Dermis microvascular lymphatic vessel endothelial cell (primary cell): ENCODE measurements around the gene MVB12B. TPM values are rescaled to one million over a fixed set of nuclear protein-coding genes. Genes with fewer than 3 reads are reported as not detected.
A peak's percentile ranks its signal among the peaks of the same experiment; 100 is the strongest.

ENCODE experiments used
- DNase-seq, 2 donors: peaks; one replicate each; pipeline versions ENCODE4 v3.0.0 to v3.0.0-alpha.2; 2010; ENCODE audit warnings: low read depth in 2 of 2
- total RNA-seq: library from RNA; depleted of rRNA; stranded (reverse); fragments of >200 nt; gene quantifications from 2 replicates; pipeline ENCODE4 v1.2.1, GENCODE V29; 2014

The MVB12B gene
- total RNA-seq, 1 donor from 2014 or later = 8.6 TPM

DNA sequence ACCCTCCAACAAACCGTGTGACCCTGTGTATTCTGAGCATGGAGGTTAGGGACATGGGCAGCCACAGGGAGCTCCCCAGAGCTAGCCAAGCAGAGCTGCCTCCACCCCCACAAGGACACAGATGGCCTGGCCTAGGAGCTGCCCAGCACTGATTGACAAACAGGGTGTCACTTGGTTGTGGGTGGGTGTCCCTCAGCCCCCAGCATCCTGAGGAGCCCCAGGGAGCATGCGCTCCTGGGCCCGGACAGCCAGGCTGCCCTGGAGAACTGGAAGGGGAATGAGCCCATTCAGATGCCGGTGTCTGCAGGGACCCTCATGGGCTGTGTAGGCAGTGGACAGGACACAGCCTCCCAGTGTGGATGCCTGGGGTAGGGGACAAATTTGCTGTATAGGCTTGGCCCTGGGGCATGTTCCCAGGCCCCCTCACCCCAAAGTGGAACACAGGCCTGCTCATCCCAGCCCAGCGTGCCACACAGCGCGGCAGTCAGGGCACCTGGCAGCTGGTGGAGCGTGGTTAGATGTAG is 162.3 kb downstream of the MVB12B start:
- DNase-seq = no peak

DNA sequence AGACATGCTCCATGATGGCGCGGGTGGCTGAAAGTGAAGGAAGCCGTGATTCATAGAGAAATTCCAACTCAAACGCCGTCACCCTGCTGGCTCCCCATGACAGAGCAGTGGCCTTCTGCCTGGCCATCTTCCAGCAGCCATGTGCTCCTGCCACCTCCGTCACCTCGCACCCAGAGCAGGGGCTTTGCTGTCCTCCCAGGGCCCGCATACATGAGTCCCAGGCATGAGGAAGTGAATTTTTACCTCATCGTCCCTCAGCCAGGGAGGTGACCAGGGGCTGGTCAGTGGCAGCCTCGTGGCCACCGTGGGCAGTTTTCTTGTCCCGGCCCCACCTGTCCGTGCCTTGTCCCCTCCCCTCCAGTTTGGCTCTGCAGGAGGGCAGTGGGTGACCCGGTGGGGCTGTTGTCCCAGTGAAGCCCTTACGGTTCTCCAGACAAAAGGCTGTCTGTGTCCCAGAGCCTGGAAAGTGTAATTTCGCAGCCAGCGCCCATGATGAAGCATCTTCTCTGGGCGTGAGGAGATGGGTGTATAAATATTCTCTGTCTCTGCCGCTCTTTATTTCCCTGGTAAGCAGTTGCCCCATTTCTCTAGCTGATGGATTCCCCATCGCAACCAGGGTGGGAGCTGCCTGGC is 163.1 kb downstream of the MVB12B start:
- DNase-seq = no peak

DNA sequence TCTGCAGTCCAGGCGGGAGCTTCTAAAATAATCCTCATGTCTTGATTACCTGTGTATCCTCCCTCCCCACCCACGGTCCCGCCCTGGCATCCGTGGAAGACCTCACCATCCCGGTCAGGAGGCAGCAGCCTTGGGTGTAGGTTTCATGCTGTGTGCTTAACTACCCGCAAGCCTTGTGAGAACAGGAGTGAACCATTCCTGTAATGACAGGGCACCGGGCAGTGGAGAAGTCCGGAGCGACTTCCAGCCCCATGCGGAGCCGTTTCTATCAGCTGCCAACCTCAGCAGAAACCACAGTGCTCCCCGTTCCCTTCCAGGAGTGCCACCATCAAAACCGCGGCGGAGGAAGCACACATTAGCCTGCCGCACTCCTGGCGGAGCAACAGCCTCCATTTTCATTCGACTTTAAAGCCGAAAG is 163.6 kb downstream of the MVB12B start:
- no peak for DNase-seq

DNA sequence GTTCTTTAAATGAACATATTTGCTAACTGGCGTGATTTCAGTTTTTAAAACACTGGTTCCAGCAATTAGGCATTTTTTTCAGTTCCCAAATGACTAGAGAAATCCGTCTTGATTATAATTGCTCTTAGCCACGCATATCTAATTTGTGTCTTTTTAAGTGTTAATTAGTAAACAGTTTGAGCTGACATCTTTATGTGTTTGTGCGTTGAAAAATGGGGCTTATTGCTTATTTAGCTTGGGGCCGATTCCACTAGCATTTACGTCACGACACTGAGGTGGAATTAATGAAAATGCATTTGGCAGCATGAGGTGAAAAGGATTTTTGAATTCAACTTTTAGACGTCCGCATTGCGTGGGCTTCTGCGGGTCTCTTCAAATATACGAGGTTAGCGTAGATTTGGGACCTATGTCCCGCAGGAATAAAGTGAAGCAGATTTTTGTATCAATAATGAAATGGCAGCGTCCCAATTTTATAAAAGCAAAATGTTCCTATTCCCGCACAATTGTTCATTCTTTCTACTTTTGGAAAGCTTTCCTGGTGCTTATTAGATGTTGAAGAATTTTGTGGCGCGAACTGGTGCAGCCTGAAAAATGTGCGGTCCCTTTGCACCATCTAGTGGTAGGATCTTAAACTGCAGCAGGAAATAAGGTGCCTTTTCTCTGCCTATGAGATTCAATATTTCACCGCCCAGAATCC is 164.4 kb downstream of the MVB12B start:
- DNase-seq = peak; percentile 52 to 65

DNA sequence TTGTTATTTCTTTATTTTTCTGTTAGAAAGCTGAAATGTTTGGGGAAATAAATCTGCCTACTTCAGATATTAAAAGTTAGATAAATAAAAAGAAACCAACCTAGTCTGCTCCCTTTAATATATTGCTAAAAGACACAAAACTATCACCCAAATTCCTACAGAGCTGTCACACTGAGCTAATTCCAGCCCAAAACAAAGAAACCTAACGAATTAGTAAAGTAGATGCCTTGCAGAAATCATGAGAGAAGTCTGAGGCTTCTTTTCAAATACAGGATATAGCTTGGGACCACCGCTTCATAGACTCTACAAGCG is 164.9 kb downstream of the MVB12B start:
- DNase-seq = no peak

DNA sequence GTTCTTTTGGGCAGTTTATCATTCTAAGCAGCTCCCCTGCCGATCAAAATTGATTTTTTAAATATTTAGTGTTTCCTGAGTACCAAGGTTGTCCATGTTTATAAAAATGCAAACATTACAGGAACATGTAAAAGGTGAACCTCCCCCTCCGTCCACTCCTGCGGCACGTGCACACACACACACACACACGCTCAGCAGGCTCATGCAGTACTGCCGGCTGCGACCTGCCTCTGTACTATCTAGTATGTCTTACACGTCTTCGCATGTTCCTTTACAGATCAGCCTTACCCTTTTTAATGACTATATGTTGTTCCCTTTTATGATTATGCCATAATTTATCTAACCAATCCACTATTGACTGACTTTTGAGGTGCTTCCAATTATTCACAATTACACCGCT is 165.3 kb downstream of the MVB12B start:
- no peak for DNase-seq

DNA sequence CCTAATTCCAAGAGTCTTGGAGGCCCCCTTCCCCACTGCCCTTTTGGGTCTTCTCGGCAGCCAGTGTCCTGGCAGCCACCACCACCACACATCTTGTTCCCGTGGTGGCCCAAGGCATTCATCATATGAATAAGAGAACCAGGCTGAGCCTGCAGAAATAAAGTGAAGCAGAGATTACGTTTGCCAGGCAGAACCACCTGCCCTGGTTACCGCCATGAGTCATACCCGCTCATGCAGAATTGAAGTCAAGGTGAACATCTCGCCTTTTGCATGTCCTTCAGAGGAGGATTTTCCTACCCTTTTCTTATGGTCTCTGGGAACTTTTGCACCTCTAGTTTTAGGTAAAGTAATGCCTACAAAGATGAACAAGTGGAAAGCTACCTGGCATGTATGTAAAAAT is 167.6 kb downstream of the MVB12B start:
- DNase-seq = no peak

DNA sequence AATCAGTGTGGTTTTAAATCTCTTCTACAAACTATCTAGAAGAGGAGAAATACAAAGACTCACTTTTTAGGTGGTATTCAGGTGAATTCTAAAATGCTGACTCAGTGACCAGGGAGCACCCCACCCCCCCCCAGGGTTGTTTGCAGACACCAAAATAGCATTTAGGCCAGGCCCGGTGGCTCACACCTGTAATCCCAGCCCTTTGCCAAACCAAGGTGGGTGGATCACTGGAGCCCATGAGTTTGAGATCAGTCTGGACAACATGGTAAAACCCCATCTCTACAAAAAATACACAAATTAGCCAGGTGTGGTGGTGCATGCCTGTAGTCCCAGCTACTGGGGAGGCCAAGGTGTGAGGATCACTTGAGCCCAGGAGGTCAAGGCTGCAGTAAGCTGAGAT is 168.1 kb downstream of the MVB12B start:
- no peak for DNase-seq

DNA sequence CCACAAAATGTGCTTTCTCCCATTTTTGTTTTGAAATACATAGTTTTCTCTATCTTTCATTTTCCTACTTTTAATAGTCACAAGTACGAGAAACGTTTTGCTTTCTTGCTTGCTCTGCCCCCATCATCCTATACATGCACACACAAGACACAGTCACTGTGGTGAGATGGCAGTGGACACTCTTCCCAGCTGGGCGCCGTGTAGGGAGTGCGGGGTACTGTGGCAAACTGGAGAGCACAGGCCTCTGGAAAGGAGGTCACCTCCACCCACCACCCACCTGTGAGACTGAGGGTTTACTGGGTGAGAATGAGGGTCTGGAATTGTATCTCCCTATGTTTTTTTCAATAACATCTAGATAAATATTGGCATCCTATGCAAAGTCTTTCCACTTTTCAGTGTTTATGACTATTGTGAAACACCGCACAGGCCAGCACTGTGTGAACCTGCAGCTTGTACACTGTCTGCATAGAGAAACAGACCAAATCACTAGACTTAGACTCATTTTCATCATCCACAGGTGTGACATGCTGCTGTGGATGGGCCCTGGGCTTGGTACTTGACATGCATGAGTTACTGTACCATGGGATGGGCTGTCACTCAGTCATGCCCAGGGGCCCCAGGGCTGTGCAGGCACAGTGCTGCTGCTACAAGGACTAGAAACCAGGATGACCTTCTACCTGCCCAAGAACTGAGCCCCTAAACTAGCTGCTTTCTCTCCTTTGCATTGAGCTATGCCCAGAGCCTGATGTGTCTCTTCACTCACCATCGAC is 169.0 kb downstream of the MVB12B start:
- DNase-seq = no peak

DNA sequence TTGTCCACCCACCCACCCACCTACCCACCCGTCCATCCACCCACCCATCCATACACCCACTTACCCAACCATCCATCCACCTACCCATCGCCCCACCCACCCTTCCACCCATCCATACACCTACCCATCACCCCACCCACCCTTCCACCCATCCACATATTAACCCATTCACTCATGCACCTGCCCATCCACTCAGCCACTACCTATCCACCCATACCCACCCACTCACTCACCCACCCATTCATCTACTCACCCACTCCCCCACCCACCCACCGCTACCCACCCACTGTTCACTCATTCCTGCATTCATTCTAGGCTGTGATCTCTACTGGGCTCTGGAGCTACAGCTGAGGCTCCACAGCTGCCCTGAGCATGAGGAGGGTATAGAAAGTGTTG is 169.6 kb downstream of the MVB12B start:
- no peak for DNase-seq

DNA sequence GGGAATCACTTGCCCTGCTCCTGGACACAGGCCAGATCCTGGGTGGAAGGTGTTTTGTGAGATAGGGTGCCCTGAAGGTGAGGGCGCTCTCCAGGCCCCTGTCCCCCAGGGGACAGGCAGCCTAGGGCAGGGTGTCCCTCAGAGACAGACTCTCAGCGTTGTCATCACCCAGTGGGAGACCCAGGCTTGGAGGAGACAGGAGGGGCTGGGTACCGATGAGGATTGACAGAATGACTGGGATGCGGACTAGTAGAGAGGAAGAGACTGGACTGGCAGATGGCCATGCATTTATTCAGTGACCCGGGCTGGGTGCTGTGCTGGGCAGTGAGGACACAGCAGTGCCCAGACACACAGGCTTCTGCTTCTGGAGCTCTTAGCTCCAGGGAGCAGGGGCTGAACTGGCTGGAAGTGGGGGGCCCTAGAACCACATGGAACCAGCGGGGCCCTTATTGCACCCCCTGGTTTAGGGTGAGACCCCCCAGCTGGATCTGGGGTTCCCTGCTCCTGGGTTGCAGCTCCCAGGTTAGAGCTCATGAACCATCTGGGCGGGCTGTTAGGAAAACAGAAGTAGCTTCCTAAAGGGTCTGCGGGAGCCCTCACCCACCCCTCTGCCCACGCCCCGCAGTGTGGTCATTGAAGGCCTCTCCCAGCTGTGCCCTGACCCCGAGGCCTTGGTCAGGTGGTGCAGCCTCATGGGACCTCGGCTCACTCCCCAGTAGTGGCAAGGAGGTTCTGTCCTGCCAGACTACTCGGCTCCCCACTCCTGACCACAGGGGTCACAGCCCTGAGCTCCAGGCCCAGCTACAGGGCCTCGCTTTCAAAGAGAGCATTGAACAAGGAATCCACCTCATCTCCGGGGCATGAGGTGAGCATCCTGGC is 170.4 kb downstream of the MVB12B start:
- DNase-seq = no peak

DNA sequence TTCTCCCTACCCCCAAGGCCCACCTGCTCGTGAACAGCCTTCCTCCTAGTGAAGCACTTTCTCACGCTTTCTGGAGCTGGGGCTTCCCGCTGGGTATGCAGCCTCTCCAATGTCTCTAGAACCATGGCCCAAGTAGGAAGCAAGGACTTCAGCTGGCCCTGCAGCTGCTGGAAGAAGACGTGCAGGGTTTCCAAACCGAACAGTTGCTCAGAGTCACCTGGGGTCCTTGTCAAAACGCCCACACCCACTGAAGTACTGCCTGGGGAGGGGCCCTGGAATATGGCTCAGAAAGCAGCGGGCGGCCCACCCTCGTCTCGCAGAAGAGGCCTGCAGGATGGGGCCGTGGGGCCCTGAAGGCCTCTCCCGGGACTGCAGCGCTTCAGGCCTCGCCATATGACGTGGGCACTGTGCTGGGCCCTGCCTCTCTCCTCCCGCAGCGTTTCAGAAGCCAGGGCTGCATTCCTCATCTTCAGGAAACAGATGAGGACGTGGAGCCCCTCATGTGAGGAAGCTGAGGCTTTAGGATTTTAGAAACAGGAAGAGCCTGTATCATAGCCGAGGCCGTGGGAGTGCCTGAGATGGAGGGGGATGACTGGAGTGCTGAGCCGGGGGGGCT is 171.1 kb downstream of the MVB12B start:
- DNase-seq = no peak

DNA sequence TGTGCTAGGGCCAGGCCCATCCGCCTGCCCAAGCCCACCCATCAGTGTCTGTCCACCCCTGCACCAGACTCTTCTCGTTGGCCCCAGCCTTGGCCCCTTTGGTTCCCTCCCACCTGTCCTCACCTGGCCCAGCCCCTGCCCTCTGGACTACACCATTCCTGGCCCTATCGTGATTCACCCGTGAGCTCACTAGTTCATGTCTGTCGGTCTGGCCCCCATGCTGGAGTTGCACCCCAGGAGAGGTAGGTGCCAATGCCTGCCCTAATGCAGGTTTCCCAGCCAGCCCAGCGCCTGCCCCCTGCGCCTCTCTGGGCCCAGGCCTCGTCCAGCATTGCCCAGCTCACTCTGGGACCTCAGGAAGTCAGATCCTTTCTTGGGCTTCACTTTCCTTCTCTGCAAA is 171.7 kb downstream of the MVB12B start:
- DNase-seq = no peak

DNA sequence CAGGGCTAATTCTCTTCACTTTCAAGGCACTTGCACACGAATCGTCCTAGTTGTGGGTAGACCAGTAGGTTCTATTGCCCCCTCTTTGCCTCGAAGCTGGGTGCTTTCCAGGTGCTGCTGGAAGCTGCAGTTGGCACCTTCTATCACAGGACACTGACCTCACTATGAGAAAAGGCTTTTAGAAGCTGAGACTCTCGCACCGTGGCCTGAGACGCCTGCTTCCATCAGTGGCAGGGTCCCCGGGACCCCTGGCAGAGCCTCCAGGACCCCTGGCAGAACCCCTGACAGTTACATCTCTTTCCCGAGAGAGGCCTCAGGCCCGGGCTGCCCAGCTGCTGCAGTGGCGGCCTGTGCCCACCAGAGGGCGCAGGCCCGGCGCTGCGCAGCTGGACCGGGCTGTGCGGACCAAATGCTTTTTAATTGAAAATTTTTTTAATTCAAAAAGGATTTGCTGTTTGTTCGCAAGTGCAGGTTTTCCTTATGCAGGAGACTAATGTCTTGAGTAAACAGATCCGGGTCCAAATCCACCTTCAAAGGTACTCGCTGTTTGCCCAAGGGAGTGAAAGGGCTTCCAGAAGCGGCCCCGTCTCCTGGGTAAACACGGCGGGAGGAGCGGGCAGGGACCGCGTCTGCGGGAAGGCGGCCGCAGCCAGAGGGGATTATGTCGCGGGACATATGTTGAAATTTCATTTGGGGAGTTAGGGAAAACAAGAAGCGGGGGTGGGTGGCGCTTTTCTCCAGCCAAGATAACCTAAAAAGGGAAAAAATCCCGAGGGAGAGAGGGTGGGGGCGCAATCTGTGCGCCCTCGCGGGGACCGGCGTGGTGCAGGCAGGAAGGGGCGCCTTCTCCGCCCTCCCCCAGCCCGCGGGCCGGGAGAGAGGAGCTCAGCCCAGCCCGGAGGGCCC is 172.6 kb downstream of the MVB12B start:
- DNase-seq = peak in 1 of 2 donors; percentile 23

DNA sequence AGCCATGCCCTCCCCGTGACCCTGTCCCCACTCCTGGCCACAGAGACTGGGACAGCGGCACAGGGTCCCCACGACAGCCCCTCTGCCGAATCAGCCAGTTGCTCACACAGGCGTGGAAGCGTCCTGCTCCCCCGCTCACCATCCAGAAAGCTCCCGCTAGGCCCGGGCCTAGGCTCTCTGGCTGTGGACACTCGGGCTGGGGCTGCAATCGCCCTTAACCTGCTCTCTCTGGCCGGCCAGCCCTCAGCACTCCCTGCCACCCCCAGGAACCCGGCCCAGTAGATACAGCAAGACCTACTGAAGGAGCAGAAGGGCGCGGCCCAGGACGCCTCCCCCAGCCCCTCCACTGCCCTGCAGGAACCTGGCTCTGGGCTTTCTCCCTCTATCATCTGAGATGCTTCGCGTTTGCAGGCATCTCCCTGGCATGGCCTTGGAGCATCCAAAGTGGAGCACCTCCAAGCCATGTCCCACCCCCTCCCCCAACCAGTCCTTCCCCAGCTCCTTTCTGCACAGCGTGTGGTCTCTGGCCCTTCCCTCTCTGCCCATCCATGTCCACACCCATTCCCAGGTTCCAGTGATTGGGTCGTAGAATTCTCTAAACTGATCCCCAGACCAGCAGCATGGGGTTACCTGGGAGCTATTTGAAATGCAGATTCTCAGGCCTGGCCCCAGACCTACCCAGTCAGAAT is 173.4 kb downstream of the MVB12B start:
- no peak for DNase-seq

DNA sequence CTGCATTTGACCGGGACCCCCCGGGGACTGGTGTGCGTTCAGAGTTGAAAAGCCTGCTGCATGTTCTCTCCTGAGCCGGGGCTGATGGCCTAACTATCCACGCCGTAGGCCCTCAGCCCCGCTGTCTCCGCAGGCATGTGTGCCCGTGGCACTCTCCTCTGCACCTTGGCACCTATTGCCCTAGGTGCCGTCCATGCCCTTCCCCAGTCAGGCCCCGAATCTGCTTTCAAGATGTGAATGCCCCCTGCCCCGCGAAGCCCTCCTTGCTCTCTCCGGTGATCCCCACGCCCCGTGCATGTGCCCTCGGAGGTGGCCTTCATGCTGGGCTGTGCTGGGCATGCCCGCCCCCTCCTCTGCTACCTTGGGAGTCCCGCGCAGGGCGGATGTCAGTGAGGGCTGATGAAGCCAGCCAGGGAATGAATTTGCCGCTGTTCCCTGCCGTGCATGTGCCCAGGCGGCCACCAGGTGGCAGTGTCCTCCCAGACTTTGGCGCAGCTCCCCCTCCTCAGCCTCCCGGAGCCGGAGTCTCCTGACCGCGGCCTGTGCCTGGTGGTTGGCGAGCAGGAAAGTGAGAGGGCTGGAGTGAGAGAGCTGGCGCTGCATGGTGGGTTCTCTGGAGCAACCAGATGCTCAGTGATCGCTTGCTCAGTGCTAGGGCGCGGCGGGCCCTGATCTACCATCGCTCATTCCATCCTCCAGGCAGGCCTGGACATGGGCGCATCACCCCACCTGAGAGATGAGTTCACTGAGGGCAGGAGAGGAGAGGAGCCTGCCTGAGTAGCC is 174.2 kb downstream of the MVB12B start:
- peak; percentile 31 to 61 for DNase-seq

DNA sequence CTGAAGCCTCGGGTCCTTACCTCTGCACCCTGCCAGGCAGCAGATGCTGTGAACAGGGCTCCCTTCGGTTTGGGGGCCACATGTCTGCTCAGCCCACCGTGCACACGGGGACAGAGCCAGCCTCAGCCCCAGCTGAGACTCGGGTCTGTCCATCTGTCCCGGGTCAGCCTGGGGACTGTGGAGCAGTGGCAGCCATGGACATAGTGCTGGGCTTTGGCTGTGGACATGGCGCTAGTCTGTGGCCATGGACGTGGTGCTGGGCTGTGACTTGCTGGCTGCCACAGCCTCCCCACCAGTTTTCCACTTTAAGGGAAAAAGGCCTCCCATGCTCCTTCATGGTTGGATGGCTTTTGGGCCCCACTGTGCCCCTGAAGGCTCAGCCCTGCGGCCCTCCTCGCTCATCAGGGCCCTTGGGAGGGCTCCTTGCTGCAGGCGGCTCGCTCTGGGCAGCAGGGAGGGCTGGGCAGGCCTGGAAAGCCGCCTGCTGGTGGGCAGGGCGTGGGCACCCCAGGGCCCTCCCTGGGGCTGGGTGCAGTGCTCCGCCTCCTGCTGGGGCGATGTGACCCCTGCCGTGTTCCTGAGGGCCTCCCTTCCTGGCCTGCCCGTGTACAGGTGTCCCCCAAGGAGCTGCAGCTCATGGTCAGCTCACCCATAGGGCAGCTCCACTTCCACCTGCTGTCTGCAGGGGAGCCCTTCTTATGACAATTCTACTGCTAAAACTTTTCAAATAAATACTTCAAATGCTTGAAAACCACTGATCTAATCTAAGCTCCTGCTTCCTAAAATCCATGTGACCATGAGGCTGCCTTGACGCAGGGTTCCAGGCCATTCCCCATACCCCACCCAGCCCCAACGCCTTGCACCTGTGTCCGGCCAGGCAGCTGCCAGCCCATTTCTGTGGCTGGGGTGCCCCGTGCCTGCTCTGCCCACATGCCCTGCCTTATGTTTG is 175.0 kb downstream of the MVB12B start:
- DNase-seq = no peak
